IPS DF 4.7 (cell line): Measurements from ENCODE around the gene ST3GAL4.
"Not testable (repeated sequence)": the region's sequence is repeated elsewhere in the genome, so short reads cannot be mapped to it uniquely, and the experiment has no call there.

Source experiments
- DNase-seq: peaks from one replicate; pipeline ENCODE4 v3.0.0-alpha.2; 2013; ENCODE audit warnings: low spot score; ENCODE audit errors: extremely low read depth

Gene ST3GAL4

DNA sequence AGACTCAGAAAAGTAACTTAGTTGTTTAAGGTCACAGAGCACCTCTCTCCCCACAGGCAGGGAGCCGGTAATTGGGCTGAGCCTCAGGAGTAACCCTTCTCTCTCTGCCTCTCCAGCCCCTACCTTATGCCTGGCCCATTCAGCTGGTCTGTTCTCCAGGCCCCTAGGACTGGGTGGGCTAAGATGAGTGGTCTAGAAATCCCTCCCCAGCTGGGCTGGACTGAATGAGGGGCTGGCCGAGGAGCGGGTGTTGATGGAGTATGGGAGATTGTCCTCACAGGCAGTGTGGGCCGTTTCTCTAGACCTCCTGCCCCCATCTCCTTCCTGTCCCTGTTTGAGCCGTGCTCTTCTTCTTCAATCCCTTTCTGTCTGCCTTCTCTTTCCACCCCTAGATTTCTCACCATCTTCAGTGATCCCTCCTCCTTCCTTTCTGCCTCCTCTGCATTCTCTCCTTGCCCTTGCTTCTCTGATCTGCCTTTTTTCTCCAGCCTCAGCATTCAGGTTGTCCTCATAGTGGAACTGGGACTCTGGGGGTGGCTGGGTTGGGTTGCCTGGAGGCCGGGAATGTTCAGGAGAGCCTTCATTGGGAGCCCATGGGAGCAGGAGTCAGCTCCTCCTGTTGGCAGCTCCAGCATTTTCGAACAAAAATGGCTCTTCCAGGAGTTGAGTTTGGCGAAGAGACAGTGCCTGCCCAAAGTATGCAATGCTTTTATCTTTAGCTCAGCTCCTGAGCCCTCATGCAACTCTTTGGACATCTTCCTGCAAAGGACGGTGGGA is 7.6 kb downstream of the ST3GAL4 start:
- no peak for DNase-seq

DNA sequence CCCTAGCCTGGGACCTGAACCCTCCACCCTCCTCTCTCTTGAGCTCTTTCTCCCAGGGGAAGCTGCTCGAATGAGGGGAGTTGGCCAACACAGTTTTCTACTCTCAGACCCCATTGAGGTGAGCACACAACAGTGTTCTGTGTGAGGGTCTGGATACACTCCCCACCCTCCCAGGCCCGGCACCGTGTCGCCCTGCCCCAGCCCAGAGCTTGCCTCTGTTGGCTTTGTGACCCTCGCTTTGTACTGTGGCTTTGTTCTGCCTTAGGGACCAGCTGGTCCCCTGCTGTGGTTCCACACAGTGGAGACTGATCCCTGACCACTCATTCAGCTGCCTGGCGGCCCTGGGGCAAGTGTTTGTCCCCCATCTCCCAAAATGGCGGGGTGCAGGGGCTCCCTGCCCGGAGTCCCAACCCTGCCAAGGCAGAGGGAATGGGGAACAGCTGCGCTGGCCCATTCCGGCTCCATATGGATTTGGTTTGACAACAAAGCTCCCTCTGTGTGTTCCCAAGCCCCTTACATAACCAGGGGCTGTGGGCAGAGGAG is 8.3 kb downstream of the ST3GAL4 start:
- no peak for DNase-seq

DNA sequence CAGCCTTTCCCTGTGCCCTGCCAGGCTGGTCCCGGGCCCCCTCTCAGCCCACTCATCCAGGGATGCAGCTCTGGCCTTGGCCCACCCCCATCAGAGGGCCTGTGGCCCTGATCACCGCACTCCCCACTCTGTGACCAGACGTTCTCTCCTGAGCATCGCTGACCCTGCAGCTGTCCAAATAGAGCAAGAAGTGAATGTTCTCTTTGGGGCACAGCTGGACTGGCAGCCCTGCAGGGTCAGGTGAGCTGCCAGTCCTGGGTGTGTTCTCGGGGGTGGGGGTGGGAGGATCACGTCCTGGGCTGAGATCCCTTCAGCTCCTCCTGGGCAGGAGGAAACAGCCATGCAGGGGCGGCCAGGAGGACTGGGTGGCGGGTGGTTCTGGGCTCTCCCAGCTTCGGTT is 9.2 kb downstream of the ST3GAL4 start:
- not testable (repeated sequence) for DNase-seq

DNA sequence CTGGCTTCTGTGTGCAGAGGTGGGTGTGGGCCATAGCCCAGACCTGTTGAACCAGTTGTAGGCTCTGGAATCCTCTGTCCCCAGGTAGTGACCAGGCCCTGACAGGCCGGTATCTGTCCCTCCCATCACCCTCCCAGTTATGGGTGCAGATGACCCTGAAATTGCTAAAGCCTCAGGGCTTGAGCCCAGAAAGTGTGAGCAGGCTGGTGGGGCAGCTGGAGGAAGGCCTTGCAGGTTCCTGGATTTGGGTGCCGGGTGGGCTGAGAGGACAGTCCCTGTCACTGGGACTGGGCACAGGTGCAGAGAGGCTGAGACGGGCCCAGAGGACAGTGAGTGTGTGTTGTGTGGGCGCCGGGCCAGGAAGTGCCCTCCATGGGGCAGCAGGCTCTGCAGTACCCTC is 10.0 kb downstream of the ST3GAL4 start:
- not testable (repeated sequence) for DNase-seq

DNA sequence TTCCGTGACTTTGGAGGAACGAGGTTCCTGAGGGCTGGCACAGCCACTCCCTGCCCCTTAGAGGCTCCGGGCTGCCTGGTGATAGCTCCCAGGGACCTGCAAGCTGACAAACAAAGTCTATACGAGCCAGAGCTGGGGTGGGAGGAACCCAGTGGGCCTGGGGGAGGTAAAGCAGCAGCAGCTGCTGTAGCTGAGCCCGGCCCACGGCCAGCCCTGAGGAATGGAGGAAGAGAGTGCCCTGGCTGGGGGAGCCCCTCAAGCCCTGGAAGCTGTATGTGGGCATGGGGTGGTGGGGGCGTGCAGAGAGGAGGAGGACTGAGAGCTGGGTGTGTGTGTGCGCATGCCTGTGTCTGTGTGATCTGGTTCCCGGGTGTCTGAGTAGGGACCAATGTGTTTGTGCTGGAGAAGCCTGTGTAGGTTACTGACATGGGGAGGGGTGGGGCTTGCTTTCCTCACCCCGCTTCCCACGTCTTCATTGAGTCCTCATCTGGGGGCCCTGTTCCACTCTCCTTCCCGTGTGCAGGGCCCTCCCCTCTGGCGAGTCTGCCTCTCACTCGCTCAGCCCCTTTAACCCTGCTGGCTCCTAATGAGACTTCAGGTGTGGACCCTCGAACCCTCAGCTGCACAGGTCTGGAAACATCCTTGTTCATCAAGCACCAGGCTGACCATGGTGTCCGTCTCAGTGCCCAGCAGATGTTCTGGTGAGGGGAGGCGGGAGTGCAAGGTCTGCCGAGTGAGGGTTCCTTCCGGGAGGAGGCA is 10.8 kb downstream of the ST3GAL4 start:
- no peak for DNase-seq

DNA sequence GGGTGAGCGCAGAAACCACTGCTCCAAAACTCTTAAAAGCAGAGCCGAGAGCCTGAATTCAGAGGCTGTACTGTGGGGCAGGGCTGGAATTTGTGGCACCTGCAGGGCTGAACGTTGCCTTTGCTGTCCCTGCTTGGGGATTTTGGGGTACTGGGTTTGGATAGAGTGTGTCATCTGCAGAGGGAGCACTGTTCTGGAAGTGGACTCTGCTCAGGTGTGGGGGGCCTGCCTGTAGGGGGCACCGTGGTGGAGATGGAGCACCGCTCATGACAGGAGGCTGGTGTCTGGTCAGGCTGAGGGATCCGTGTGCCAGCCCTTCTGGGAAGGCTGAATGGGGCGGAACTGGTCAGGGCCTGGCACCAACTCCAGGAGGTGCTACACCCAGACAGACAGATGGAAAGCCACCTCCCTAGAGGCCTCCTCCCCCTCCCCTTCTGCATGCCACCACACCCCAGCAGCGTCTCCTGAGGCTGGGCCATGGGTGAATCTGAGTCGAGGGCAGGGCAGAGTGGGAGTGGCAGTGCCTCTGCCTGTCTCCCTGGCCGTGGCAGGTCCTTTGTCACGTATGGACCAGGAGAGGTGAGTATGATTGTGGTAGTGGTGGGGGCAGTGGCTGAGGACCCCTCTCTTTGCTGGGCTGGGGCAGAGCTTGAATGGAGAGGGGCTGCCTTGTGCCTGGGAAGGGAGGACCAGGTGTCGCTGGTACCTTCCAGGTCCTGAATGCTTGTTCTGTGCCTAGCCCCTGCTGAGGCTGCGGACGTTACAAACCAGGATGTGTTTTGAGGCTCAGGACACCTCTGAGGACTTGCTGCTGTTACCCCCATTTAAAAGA is 11.6 kb downstream of the ST3GAL4 start:
- DNase-seq = not testable (repeated sequence)

DNA sequence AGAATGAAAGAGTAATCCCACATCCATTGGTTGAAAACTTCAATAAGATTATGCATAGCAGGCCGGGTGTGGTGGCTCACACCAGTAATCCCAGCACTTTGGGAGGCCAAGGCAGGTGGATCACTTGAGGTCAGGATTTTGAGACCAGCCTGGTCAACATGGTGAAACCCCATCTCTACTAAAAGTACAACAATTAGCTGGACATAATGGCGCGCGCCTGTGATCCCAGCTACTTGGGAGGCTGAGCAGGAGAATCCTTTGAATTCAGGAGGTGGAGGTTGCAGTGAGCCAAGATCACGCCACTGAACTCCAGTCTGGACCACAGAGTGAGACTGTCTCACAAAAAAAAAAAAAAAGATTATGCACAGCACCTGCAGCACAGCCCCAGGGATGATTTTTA is 12.3 kb downstream of the ST3GAL4 start:
- not testable (repeated sequence) for DNase-seq

DNA sequence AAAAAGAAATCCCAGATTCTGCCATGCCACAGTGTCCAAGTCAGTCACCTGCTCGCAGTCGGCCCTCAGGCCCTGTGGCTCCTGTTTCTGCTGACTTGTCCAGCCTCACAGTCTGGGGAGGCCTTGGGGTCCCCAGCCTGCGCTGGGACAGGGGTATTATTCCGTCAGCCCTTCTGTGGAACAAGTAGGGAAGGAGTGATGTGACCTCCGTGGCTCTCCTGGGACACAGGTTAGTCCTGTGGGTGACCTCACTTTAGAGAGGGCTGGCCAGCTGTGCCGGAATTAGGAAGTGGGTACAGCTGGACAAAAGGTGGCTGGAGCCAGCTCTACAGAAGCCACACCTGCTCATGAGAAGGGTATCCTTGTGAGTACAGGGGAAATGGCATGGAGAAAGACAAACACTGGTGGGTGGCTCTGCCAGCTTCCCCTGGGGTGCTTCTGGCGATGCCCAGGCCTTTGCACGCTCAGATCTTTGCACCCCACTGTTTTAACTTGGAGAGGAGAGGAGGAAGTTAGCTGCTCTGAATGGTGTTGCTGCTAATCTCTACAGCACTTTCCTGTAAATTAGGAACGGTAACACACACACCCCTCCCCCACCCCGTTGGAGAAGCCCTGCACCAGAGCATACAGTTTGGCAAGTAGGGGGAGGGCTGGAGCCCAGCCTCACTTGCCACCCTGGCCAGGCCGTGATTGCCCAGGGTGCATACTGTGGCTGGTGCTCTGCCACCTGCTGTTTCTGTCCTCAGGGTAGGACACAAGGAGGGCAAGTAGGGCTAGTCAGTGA is 13.0 kb downstream of the ST3GAL4 start:
- not testable (repeated sequence) for DNase-seq

DNA sequence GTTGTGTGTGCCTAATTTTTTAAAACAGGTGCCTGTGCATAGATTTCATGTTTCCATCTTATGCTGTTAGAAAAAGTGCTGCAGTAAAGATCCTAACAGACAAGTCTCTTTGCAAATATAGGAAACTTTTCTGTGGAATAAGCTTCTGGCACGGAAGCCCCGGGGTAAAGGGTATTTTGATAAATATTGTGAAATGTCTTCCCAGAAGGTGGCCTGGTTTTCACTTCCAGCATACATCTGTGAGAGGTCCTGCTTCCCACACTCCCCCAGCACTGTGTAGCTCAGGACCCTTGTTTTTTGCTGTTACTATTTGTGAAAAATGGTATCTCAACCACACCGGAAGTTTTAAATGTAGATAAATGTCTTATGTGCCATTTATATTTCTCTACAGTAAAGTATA is 14.5 kb downstream of the ST3GAL4 start:
- DNase-seq = no peak

DNA sequence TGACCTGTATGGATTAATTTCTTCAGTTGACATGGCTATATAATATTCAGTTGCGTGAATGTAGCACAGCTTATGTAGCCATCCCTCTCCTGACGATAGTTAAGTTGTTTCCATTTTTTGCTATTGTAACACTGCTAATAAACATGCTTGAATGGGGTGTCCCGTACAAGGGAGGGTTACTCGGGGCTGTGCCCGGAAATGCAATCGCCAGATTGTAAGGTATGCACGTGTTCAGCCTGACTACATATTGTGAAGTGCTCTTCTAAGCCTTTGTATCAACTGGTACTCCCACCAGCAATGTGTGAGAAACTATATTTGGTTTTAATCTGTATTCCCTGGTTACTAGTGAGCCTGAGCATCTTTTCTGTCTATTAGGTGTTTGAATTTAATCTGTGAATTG is 16.1 kb downstream of the ST3GAL4 start:
- no peak for DNase-seq

DNA sequence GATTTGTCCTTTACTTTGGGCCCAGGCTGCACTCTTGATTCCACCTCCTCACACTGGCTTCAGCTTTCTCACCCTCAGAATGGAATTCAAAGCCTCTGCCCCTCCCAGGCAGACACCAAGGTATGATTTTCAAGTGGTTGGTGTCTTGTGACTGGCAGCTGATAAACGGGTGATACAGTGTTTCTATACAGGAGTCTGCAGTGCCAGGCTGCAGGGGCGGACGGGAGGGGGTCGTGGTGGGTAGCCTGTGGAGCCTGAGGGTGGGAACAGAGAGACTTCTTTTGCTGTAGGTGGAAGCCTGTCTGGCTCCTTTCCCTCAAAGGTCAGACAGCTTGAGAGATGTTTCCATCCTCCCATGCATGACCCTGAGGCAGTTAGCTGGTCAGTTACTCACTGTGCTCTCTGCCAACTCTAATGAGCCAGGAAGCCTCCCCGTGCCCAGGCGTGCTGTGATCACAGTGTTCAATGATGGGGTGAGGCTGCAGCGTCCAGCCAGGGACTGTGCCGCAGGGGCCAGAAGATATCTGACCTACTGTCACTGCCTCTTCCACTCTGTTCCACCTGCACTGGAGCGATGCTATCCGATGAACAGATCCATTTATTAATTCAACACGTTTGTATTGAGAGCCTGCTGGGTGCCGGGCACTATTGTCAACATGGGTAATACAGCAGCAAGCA is 18.0 kb downstream of the ST3GAL4 start:
- not testable (repeated sequence) for DNase-seq

DNA sequence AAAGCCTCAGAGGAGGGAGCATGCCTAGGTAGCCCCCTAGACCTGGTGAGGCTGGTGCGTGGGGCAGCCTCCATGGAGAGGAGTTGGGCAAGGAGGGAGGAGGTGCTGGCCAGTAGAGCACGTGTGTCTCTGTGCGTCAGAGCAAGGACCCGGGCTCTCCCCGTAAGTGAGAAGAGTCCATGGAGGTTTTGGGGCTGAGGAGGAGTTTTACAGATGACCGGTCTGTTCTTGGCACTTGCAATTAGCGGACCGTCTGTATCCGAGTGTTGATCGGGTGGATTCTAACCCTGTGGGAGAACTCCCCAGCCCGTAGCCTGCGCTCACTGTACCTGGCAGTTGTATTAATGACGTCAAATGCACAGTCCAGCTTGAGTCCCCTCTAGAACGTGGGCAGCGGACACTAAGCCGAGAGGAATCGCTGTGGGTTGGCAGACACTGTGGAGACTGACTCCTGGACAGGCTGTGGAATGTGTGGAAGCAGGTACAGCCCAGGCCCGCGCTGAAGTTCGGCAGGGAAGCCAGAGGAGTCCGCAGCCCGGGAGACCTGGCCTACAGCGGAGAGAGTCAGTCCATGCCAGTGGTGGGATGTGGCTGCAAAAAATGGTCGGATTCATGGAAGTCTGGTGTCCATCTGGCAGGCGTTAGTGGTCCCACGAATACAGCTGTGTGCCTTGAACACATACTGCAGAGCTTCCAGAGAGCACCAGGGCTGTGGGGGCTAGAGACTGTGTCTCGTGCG is 19.2 kb downstream of the ST3GAL4 start:
- DNase-seq = not testable (repeated sequence)

DNA sequence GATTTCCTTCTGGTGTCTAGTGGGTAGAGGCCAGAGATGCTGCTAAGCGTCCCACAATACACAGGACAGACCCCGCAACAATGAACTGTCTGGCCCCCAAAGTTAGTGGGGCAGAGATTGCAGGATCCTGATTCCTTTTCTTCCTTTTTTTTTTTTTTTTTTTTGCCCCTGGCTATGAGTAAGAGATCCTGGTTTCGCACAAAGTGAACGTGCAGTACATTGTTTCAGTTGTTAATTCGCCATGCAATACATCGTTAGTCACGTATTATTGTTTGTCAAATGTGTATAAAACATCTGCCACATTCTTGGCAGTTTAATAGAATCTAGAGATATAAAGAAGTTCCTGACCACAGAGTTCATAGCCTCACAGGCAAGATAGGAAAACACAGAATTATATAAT is 20.2 kb downstream of the ST3GAL4 start:
- no peak for DNase-seq

DNA sequence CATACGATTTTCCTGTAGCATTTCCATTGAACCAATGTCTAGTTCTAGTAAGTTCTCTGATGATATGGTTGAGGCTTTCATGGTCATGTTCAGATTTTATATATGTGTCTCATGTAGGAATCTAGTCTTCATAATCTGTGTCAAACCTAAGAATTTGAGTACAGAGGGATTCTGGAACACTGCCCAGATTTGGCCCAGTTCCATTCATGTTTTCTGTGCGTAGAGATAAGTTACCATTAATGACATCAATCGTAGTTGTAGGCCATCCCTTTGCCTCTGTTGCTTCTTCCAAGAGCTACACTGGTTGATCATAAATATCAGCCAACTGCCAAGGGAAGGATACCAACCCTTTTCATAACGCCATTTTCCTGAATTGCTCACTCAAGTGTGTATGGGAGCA is 23.3 kb downstream of the ST3GAL4 start:
- no peak for DNase-seq

DNA sequence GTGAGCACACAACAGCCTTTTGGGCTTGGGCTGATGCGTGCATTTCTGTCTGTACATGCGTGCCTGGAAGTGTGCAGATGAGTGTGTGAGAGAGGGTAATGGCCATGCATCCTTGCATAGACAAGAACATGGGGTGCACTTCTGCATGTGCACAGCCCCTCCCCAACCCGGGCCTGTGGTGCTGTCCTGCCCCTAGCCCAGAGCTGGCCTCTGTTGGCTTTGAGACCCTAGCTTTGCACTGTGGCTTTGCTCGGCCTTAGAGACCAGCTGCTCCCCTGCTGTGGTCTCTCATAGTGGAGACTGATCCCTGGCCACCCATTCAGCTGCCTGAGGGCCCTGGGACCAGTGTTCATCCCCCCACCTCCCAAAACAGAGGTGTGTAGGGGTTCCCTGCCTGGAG is 25.4 kb downstream of the ST3GAL4 start:
- DNase-seq = no peak

DNA sequence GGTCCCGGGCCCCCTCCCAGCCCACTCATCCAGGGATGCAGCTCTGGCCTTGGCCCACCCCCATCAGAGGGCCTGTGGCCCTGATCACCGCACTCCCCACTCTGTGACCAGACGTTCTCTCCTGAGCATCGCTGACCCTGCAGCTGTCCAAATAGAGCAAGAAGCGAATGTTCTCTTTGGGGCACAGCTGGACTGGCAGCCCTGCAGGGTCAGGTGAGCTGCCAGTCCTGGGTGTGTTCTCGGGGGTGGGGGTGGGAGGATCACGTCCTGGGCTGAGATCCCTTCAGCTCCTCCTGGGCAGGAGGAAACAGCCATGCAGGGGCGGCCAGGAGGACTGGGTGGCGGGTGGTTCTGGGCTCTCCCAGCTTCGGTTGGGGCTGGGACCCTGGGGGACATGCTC is 26.5 kb downstream of the ST3GAL4 start:
- not testable (repeated sequence) for DNase-seq

DNA sequence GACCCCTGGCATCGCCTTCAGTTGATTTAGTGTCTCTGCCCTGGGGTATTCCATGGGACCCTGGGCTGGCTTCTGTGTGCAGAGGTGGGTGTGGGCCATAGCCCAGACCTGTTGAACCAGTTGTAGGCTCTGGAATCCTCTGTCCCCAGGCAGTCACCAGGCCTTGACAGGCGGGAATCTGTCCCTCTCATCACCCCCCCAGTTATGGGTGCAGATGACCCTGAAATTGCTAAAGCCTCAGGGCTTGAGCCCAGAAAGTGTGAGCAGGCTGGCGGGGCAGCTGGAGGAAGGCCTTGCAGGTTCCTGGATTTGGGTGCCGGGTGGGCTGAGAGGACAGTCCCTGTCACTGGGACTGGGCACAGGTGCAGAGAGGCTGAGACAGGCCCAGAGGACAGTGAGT is 27.2 kb downstream of the ST3GAL4 start:
- not testable (repeated sequence) for DNase-seq

DNA sequence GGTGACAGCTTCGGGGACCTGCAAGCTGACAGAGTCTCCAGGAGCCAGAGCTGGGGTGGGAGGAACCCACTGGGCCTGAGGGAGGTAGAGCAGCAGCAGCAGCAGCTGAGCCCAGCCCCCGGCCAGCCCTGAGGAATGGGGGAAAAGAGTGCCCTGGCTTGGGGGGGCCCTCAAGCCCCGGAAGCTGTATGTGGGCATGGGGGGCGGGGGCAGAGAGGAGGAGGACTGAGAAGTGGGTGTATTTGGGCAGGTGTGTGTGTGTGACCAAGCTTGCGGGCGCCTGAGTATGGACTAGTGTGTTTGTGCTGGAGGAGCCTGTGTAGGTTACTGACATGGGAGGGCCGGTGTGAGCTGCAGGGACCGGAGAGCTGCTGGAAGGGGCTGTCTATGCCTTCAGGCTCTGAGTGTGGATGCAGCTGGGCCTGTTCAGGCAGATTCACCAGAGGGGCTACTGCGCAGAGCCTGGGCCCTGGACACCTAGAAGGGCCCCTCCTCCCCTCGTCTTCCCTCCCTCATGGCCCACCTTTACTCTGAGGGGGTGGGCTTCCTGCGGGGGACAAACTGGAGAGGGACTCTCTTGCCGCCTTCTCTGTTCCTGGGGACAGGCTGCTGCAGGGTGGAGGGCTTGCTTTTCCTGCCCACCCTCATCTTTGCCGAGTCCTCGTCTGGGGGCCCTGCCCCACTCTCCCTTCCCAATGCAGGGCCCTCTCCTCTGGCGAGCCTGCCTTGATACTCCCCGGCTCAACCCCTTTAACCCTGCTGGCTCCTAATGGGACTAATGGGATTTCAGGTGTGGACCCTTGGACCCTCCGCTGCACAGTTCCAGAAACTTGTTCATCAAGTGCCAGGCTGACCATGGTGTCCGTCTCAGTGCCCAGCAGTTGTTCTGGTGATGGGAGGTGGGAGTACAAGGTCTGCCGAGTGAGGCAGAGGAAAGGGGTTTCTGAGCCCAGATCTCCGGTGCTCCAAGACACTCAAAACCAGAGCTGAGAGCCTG is 28.2 kb downstream of the ST3GAL4 start:
- DNase-seq = no peak
